NCI-H1092 (cell line): Measurements from ENCODE around the gene CHL1.

ENCODE experiments used
- DNase-seq: peaks from one replicate; lab custom pipeline; 2025; lab: John Stamatoyannopoulos, UW

Gene CHL1

GRCh38 chr3:228442-229182 lies 32.0 kb downstream of the CHL1 start:
- no peak for DNase-seq

- DNase-seq = no peak
Measured at GRCh38 chr3:229183-229661, 32.7 kb downstream of the CHL1 start.

GRCh38 chr3:236881-237280 lies 40.3 kb downstream of the CHL1 start:
- no peak for DNase-seq

GRCh38 chr3:242602-243355 lies 46.2 kb downstream of the CHL1 start:
- no peak for DNase-seq

GRCh38 chr3:243356-243725 lies 46.8 kb downstream of the CHL1 start:
- peak; percentile 2 for DNase-seq

GRCh38 chr3:244041-244440 lies 47.5 kb downstream of the CHL1 start:
- DNase-seq = no peak

- no peak for DNase-seq
Measured at GRCh38 chr3:247916-248315, 51.4 kb downstream of the CHL1 start.

GRCh38 chr3:248864-249520 lies 52.4 kb downstream of the CHL1 start:
- DNase-seq = no peak

GRCh38 chr3:249587-250262 lies 53.2 kb downstream of the CHL1 start:
- DNase-seq = no peak

- no peak for DNase-seq
Measured at GRCh38 chr3:256501-256900, 59.9 kb downstream of the CHL1 start.

- no peak for DNase-seq
Measured at GRCh38 chr3:257826-258225, 61.3 kb downstream of the CHL1 start.

- DNase-seq = no peak
Measured at GRCh38 chr3:260898-261297, 64.3 kb downstream of the CHL1 start.

GRCh38 chr3:263393-263792 lies 66.8 kb downstream of the CHL1 start:
- no peak for DNase-seq

- no peak for DNase-seq
Measured at GRCh38 chr3:264394-265156, 68.0 kb downstream of the CHL1 start.

GRCh38 chr3:267101-267500 lies 70.5 kb downstream of the CHL1 start:
- no peak for DNase-seq

- no peak for DNase-seq
Measured at GRCh38 chr3:270688-271087, 74.1 kb downstream of the CHL1 start.

- DNase-seq = no peak
Measured at GRCh38 chr3:274927-275326, 78.4 kb downstream of the CHL1 start.

- DNase-seq = no peak
Measured at GRCh38 chr3:277873-278272, 81.3 kb downstream of the CHL1 start.

GRCh38 chr3:278300-279064 lies 81.9 kb downstream of the CHL1 start:
- no peak for DNase-seq

GRCh38 chr3:279325-279724 lies 82.8 kb downstream of the CHL1 start:
- no peak for DNase-seq

- no peak for DNase-seq
Measured at GRCh38 chr3:280681-281080, 84.1 kb downstream of the CHL1 start.
